Cerebellar nuclear complex (tissue), 1 donor: Measurements from ENCODE around the gene MND1.

Experiments used
- DNase-seq, 2 experiments: peaks; one replicate each; lab custom pipeline; 2025; lab: John Stamatoyannopoulos, UW

MND1 gene

DNA sequence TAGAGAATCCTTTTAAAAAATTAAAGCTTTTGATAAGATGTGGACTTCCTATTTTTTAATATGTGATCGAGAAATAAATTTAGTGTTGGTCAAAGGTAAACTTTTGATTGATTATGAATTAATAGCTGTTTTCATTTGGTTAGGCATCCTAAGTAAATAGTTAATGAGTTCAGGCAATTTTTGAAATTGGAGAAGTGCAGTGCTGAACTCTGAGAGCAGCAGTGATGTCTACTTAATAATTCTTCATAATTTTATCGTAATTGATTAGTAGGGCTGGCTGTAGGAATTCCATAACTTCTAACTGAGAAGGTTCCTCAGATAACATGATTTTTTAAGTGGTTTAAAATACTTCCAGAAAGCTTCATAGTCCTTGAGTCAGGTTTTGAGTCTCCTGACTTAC, 1.5 kb downstream of the MND1 start:
- no peak for DNase-seq

DNA sequence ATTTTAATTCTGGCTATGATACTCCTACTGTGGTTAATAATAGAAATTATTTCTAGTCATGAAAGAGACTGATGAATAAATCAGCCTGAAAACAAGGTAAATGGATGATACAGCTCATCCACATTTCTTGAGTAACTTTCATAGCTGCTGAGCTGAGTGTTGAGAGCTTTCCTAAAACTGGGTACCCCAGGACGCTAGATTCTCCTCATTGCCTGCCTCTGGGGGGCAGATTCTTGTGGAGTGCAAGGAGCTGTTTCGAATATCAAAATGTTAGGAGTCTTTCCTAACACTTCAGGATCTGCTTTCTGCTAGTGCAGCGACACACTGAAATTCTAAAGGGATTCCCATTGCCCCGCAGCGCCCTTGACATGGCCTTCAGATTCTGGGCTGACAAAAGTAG, 2.1 kb downstream of the MND1 start:
- no peak for DNase-seq

DNA sequence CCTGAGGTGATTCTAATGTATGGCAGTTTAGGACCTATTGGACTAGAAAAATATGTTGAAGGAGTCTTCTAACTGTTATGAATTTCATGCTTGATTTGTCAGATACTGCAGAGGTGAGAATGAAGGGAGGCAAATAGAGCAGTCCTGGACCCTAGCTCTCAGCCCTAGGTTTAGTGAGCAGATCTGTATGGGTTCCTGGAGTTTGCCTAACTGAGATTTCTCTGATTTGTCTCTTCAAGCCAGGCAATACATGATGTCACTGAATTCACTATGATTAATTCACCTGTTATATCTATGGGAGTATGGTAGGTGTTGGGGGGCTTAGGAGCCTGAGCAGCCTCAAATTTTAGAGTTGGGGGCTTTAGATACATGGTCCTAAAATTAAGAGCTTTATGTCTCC, 2.6 kb downstream of the MND1 start:
- no peak for DNase-seq

DNA sequence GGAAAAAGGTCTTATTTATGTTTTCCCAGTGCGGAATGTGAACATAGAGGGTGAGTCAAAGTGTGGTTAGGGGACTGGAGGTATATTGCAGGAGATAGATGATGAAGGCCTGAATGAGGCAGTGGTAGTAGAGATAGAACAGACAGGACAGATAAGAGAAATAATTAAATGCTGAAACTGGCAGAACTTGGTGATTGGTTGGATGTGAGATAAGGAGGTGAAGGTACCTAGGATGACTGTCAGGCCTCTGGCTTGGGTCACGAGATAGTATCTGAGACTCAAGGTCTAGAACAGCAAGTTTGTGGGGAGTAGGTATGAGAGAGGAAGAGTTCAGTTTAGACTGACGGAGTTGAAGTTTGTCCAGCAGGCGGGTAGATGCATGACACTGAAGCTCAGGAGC, 3.5 kb downstream of the MND1 start:
- no peak for DNase-seq

DNA sequence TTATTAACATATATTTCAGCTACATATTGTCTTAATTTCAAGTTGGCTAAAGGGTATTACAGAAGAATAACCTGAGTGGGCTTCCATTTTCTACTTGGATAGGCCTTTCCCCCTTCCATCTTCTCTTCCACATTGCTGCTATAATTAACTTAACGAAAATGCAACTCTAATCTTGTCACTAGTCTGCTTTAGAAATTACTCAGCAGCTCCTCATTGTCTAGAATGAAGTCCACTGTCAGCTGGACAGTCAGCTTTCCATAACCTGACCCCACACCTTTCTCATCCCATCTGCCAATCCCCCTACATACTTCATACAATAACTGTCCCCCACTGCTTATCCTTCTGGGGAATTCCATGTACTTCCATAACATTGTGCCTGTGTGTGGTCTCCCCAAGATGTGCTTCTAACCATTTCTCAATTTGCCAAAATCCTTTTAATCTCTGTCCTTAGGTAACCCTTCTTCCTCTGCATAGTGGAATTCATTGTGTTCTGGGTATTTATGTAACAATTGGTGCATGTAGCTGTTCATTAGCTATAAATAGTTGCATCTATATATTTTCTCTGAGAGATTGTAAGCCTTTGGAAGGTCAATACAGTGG, 4.8 kb downstream of the MND1 start:
- DNase-seq: no peak

DNA sequence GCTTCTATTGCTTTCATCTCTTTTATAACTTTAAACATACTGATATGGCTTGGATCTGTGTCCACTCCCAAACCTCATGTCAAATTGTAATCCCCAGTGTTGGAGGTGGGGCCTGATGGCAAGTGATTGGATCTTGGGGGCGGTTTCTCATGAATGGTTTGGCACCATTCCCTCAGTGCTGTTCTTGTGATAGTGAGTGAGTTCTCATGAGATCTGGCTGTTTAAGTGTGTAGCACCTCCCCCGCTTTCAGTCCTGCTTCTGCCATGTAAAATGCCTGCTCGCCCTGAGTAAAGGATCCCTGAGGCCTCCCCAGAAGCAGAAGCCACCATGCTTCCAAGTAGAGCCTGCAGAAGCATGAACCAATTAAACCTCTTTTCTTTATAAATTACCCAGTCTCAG, 17.7 kb downstream of the MND1 start:
- no peak for DNase-seq

DNA sequence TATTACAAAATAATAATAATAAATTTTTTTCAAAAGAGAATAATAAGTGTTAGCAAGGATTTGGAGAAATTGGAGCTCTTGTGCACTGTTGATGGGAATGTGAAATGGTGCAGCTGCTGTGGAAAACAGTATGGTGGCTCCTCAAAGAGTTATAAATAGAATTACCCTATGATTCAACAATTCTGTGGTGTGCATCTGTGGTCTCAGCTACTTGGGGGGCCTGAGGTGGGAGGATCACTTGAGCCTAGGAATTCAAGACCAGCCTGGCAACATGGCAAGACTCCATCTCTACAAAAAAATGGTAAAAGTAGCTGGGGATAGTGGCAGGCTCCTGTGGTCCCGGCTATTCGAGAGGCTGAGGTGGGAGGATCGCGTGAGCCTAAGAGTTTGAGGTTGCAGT, 19.6 kb downstream of the MND1 start:
- no peak for DNase-seq

DNA sequence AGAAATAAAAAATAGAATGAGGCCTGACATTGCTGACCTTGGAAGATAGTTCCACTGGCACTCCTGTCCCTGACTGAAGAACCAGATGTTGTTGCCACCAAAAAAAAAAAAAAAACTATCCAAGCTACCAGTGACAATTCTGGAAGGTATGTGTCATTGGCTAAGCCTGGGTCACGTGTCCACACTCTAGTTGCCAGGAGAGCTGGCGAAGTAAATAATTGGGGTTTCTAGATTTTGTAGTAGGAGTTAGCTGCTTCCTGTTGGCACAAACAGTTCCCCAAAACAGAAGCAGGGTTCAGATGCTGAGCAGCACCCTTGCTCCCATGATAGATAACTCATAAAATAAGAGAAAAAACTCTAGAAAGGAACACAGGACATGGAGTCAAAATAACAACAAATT, 20.5 kb downstream of the MND1 start:
- no peak for DNase-seq

DNA sequence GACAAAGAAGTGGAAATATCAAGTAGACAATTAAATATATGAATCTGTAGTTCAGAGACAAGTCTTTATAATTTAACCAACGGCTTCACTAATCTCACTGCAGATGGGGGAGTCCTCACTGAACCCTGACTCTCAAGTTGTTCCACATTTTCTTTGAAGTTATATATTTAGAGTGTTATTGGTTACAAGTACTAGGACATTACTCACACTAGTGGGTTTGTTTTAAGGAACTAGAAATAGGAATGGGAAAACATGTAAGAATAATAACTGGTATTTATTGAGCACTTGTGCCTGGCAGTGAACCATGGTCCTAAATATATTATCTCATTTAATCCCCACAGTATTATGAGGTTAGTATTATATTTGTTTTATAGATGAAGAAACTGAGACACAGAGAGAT, 22.0 kb downstream of the MND1 start:
- no peak for DNase-seq

DNA sequence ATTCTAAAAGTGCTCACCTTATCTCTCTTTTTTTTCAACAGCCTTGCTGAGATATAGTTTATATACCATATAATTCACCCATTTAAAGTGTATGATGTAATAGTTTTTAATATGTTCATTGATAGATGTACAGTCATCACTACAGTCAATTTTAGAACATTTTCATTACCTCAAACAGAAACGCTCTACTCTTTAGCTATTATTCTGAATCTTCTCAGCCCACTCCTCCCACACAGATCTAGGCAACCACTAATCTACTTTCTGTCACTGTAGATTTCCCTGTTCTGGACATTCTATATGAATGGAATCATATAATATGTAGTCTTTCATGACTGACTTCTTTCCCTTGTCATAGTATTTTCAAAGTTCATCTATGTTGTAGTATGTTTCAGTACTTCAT, 22.6 kb downstream of the MND1 start:
- no peak for DNase-seq

DNA sequence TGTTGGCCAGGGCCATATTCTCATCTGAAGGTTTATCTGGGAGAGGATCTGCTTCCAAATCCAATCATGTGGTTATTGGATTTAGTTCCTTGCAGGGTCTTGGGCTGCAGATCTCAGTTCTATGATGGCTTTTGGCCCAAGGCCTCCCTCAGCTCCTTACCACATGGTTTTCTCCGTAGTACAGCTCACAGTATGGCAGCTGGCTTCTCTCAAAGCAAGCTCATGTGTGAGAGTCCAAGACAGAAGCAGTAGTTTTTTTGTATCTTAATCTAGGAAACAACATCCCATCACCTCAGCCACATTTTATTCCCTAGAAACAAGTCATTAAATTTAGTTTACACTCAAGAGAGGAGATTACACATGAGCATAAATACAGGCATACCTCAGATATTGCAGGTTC, 24.5 kb downstream of the MND1 start:
- DNase-seq: no peak

DNA sequence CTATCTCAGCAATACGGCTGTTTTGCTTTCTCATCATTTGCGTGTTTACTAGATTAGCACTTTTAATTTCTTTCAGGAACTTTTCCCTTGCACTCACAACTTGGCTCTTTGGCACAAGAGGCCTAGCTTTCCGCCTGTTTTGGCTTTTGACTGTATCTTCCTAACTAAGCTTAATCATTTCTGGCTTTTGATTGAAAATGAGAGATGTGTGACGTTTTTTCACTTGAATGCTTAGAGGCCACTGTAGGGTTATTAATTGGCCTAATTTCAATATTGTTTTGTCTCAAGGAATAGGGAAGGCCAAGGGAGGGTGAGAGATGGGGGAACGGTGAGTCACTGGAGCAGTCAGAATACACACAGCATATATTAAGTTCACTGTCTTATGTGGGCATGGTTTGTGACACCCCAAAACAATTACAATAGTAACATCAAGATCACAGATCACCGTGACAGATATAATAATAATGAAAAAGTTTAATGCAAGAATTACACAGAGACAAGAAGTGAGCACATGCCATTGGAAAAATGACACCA, 27.3 kb downstream of the MND1 start:
- no peak for DNase-seq

DNA sequence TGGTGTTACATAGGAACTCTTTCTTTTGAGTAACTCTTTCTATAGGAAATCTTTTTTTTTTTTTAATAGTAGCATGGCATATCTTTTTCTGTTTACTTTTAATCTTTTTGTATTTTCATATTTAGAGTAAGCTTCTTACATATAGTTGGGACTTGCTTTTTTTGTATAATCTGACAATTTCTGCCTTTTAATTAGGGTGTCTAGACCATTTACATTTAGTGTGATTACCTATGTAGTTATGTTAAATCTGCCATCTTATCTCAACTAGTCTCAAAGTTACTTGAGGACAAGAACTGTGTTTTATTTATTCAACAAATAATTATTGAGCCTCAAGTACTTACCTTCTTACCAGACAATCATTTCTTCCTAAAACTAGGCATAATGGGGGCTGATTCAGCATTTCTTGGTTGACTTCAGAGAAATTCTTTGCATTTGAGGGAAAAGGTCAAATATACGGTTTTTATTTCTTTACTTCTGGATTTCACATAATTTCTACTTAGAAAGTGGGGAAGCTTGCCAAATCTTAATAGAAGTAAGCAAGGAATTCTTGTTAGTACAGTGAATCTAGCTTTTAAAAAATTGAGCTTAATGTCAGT, 28.6 kb downstream of the MND1 start:
- DNase-seq: no peak

DNA sequence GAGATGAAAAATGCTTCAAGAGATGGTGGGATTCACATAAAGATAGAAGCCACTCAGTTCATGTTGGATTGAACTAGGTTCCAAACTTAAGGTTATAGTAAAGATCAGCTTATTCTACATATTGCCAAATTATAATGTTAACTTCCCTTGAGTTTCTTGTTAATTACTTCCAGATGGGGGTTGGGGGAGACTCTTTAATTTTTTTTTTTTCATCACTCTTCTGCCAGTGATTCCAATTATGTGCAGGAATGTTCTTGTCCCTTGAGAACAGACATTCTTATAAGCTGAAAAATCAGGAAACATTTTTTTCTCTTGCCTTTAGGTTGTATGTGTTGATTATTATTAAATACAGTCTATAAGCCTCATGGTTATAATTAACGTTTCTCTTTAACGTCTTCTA, 30.0 kb downstream of the MND1 start:
- no peak for DNase-seq

DNA sequence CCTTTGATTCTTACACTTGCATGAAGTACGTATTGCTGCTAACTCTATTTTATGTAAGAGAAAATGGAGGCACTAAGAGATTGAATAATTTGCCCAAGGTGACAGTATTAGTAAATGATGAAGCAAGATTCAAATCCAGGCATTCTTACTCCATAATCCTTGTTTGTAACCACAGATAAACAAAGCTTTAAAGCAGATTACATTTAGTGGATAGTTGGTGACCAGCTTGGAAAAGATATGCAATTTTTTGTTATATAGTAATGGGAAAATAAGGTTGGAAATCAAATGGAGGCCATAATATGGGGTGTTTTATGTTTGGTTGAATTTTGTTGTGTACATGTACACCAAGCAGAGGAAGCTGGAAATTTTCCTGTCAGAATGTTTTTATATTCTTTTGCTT, 30.8 kb downstream of the MND1 start:
- no peak for DNase-seq

DNA sequence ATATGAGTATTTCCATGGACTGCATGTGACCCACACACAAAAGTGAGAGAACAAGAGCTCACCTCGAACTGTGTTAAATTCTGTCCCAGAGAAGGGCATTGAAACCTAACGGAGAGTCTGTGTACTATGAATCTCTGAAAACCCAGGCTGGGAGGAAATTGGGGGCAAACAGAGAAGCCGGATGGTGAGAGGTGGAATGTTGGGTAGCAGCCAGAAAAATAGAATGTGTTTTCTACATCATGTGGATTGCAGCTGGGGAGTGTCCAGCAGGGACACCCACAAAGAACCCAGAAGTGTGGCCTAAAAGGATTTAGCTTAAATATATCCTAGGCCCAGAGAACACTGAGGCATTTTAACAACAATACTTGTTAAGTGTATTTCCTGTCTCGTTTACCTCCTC, 38.6 kb downstream of the MND1 start:
- no peak for DNase-seq

DNA sequence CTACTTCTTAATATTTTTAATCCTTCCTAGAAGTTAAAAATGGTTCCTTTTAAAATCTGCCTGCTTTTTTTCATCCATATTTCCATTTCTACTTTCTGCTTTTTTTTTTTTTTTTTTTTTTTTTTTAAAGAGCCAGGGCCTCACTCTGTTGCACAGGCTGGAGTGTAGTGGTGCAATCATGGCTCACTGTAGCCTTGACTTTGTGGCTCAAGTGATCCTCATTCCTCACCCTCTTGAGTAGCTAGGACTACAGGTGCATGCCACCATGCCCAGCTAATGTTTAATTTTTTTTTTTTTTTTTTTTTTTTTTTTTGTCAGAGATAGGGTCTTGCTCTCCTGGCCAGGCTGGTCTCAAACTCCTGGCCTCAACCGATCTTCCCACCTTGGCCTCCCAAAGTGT, 39.7 kb downstream of the MND1 start:
- DNase-seq: no peak

DNA sequence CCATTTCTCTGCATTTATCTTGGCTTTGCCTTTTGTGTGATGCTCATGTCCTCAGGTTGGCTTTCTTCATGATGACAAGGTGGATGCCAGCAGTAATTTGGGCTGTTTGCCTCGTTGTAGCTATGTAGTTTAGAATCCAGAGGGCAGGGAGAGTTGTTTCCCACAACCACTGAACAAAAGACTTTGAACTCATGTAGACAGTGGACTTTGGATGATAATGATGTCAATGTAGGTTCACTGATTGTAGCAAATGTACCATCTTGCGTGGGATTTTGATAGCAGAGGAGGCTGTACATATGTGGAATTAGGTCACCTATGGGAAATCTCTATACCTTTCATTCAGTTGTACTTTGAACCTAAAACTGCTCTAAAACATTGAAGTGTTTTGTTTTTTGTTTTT, 41.3 kb downstream of the MND1 start:
- DNase-seq: no peak

DNA sequence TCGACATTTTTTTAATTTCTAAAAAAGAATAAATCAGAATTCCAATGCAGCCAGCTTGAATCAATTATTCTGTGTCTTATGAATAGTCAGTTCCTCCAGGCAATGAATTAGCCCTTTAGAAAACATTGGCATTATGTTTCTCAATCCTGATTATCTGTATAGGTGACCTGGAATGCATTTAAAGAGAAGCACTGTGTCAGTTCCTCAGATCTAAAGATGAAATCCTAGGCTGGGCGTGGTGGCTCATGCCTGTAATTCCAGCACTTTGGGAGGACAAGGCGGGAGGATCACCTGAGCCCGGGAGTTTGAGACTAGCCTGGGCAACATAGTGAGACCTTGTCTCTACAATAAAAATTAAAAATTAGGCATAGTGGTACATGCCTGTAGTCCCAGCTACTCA, 43.5 kb downstream of the MND1 start:
- no peak for DNase-seq

DNA sequence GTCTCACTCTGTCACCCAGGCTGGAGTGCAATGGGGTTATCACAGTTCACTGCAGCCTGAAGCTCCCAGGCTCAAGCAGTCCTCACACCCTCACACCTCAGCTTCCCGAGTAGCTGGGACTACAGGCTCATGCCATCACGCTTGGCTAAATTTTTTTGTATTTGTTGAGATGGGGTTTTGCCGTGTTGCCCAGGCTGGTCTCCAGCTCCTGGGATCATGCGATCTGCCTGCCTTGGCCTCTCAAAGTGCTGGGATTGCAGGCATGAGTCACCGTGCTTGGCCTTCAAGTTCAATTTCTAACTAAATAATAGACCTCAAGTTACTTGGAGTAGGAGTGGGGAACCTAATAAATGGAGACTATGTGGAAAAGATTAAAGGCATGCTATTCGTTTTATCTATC, 48.9 kb downstream of the MND1 start:
- no peak for DNase-seq

DNA sequence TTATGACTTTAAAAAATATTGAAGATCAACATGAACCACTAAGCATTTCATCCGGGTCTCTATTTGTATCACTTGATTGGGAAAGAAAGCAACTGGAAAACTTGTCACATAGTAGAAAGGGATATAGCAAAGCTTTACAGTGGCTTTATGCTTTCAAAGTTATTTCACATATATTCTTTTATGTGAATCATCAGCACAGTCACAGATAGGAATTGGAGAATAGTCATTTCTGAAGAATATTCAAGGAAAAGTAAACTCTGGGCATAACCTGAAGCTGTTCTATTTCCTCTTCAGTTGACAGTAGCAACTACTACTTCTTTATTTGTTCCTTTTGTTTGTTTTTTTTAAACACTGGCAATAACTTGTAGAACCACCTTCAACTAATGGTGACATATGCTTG, 50.5 kb downstream of the MND1 start:
- DNase-seq: no peak

DNA sequence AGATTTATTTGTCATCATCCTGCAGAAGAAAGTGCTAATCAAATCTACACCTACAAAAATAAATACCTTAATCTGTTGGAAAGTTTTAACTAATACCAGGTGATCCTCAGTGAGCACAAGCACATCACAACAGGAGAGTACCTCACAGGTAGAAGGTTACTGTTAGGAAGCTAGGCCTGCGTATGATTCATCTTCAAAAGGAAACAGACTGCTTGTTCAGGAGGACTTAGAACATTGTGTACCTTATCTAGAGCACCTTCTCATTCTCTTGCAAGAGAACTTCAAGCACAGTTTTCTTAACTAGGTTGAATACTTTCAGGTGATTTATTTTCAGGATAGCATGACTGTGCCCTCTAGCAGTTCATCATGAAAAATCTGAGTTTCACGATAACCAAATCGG, 54.2 kb downstream of the MND1 start:
- no peak for DNase-seq

DNA sequence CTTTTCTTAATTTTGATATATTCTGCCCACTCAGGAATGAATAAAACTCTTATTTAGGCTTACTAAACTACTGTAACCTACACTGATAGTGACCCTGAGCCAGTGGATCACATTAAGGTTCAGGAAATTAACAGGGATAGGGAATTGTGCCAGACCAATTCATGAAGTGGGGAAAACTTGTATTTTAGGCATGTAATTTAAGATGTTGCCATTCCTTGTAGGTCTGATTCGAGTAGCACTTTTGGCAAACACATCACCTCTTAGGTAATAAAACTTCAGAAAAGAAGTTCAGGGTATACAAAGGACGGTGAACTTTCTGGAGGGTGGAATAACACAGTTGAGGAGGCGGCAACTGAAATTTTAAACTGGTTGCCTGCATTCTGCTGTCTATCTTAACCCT, 54.9 kb downstream of the MND1 start:
- DNase-seq: no peak

DNA sequence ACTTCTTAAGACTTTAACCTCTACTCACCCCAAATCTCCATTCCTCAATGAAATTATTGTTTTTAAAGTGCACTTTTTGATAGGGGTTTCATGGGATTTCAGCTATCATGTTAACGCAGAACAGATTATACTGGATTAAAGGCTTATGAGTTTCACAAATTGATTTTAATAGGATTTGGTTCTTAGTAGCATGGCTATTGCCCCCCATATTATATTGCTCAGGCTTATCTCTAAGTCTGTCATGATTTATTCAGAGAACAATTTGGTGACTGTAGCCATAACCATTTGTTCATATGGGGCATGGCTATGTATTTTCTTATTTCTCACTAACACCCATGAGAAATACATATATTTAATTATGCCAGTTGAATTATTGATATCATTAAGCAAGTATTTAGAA, 57.0 kb downstream of the MND1 start:
- DNase-seq: no peak
